ENCODE data around the gene XXYLT1.
"Not testable (repeated sequence)": the region's sequence is repeated elsewhere in the genome, so short reads cannot be mapped to it uniquely, and the experiment has no call there.

XXYLT1 gene

DNA sequence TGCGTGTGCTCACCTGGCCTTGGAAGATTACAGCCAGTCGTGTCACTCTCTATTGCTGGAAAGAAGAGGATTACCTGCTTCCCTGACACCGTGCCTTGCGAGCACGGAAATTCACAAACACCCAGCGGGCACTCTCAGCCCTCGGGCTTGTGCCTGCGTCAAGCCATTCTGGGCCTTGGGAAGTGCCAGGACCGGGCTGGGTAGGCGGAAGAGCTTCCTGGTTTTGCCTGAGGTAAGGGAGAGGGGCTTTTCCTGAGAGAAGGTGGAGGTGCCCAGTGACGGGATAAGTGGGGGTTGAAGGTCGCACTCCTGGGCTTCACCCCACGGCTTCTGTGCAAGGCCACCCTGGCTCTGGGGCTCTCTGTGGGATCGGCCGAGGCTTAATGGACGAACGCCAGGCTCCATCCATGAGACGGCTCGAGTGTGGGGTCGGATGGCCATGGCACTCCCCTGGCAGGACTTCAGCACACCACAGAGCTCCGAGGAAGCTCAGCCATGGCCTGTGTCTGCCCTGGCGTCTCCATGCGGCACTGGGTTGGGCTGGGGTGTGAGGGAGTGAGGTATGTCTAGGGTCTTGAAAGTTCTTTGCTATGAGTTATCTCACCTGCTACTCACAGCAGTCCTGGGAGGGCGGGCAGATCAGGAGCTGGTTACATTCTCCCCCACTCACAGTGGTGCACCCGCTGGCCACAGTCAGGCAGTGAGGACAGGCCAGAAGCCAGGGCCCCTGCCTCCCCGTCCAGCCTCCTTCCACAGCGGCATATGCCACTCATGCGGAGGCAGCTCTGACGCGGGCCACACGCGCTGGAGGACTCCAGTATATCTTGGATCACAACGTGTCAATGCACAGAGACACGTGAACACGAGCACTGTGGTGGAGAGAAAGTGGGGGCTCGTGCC lies 209.0 kb downstream of the XXYLT1 start:
- intact Hi-C loops (cut with DNase I), result no loop called here
- peak in 1 of 42 donors; percentile 21 for DNase-seq

DNA sequence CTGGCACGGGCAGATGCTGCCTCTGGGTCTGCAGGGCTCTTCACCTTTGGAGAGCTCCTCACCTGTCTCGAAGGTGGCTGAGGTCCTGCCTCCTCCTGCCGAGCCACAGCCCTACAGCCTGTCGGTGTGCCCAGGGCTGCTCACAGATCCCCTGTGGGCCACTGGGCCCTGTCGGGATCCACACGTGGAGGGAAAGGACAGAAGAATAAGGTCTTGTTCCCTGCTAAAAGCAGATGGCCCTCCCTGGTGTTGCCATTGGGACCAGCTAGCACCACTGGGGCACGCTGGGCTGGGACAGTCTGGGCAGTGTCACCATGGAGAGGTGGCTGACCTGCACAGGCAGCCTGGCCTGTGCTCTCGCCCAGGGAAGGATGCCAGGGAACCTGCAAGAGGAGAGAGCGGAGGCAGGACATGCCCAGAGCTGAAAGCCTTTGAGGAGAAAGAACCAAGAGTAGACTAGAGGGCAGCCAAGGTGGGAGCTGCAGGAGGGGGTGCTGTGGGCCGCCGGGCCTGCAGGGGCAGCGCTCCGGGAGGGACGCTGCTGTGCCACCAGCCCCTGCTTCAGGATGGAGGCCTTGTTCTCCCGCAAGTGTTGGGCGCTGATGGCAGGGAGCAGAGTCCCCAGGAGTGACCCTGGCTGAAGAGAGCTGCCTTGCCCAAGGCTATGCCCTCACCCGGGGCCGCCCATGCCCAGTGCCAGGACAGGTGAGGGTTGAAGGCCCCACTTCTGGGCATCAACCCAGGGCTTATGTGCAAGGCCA lies 210.2 kb downstream of the XXYLT1 start:
- intact Hi-C loops (cut with DNase I), result no loop called here

DNA sequence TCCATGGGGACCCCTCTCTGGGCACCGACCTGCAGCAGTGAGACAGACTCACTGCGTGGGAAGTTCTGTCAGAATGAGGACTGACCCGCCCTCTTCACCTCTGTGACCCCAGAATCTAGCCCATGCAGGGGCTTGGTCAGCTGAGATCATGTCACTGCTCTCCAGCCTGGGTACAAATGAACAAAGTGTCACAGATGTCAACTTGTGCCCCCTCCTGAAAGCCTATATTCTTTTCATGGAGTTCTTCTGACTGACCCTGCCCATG lies 210.8 kb downstream of the XXYLT1 start:
- no peak for DNase-seq
- intact Hi-C loops (cut with DNase I), result no loop called here

More for the DNA sequence above, 210.2 kb downstream of the XXYLT1 start:
- peak in 1 of 42 donors; percentile 25 for DNase-seq

DNA sequence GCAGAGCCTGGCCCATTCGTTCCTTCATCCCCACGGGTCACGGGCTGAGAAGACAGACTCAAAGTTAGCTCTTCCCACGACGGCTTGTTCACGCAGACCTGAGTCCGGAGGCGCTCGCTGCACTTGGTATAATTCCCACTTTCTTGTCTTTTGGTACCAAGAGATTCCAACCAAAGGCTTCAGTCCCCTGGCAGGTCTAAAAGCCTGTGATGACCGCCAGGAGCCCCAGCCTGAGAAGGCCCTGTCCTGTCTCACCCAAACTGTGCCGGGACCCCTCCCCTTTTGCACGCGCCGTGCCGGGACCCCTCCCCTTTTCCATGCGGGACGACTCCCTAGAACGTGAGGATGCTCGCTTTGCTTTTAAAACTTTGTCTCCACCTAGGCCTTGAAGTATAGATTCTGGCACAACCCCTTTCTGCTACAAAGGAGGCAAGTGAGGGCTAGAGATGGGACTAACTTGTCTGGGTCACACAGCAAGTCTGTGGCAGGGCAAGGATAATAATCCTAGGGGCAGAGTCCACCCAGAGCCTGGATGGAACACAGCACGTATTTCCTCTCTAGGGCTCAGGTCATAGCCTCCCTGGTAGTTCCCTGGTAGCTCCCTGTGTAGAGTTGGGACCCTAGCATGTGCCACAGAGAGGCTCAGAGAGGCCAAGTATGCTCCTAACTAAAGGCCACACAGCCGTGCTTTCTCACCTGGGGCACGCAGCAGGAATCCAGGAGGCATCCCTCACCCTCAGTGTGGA lies 211.3 kb downstream of the XXYLT1 start:
- intact Hi-C loops (cut with DNase I), result no loop called here
- DNase-seq, result peak in 1 of 42 donors; percentile 9

DNA sequence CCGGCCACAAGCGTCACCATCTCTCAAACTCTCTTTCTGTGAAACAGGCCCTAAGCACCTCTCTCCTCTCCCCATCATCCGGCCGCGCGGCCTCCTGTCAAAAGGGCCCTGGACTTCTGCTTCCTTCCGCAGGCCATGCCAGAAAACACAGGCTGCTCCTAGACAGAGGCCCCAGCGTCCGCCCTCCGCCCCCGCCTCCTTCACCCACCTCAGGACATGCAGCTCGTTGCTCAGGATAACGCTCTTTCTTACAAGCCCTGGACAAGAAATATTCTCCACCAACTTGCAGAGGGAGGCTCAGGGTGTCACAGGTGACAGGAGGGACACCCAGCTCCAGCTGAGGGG lies 212.0 kb downstream of the XXYLT1 start:
- DNase-seq, result peak in 1 of 42 donors; percentile 11
- intact Hi-C loops (cut with DNase I), result no loop called here

DNA sequence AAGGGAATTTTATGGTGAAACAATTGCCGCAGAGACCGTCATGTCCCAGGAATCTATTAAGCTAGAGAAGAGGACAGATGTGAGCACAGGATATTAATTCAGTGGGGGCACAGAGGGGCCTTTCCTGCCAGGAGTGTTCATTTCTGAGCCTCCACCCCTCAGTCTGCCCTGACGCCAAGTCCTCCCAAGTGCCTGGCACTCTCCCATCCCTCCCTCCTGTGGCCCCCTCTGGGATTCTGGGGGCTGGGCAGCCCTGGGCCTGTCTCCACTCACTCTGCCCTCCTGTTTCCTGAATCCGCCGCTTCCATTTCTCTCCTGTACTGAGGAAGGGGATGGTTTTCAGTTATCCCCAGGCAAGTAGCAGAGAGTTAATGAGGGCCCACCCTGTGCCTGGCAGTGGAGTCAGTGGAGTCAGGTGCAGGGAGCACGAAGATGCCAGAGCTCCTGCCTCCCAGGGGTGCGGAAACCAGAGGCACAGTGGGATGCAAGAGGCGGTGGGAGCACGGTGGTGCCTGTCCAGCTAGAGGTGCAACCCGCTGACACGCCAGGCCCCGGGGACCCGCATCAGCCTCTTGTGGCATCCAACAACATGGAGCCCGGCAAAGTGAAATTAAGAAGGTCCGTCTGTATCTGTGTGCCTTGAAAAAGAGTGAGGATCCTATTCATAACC lies 212.5 kb downstream of the XXYLT1 start:
- intact Hi-C loops (cut with DNase I), result no loop called here
- peak in 1 of 42 donors; percentile 15 for DNase-seq

DNA sequence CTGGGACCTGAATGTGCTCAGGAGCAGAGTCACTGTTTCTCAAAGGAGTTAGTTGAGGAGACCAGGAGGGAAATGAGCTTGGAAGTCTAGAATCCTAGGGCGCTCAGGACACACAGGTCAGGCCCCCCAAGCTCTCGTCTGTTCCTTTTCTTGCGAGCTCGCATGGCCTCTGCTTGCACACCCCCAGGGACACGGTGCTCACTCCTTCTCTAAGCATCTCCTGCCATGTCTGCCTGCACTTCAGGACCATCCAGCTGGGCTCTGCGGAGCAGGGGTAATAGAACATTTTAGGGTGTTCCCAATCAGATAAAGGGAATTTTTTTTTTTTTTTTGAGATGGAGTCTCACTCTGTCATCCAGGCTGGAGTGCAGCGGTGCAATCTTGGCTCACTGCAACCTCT lies 213.2 kb downstream of the XXYLT1 start:
- intact Hi-C loops (cut with DNase I), result no loop called here
- DNase-seq, result peak in 1 of 42 donors; percentile 11

DNA sequence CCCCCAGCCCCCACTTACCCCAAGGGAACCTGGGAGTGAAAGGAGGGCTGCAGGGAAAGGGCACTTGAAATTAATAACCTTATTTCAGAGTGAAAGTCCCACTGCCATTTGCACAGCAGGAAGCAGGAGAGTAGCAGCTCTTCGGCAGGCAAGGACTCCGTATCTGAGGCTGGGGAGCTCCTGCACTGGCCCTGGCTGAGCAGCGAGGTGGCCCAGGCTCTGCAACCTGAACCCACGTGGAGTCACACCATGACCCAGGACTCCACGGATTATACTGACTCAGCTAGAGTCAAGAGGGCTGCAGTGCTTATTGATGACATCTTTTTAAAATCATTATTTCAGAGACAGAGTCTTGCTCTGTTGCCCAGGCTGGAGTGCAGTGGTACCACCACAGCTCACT lies 214.5 kb downstream of the XXYLT1 start:
- intact Hi-C loops (cut with DNase I), result no loop called here
- peak in 1 of 42 donors; percentile 9 for DNase-seq

DNA sequence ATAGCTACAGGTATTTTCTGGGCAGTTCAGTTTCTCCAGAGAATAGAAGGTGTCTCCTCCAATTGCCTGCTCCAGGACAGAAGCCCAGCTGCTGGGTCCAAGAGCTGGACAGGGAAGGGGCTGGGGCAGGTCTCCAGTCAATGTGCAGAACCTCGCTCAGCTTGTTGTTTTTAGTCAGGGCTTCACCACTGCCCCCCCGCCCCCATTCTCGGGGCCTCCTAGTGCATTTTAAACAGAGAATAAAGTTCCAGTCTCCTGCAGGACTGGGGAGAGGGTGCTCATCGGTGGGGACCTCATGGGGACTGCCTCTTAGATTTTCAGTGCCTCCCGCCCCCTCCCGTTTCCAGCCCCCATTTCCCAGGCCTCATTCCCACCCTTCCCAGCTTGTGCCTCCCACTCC lies 216.6 kb downstream of the XXYLT1 start:
- intact Hi-C loops (cut with DNase I), result no loop called here

DNA sequence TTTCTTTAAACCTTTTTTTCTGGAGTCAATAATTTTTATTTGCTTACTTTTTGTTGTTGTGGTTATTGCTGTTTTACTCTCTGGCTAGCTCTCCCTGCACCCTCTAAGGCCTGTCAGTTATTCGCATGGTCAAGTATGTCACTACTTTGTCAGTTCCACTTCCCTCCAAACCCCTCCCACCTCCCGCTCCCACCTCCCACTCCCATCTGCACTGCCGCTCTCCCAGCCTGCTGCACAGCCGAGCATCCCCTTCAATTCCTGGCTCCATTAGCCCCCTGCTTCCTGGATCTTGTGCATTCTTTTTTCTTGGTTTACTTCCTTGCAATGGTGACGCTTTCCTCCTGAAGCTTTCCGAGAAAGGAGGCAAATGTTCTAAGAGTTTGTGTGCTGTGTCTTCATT lies 218.0 kb downstream of the XXYLT1 start:
- no peak for DNase-seq
- intact Hi-C loops (cut with DNase I), result no loop called here

More for the DNA sequence above, 216.6 kb downstream of the XXYLT1 start:
- DNase-seq, result no peak

DNA sequence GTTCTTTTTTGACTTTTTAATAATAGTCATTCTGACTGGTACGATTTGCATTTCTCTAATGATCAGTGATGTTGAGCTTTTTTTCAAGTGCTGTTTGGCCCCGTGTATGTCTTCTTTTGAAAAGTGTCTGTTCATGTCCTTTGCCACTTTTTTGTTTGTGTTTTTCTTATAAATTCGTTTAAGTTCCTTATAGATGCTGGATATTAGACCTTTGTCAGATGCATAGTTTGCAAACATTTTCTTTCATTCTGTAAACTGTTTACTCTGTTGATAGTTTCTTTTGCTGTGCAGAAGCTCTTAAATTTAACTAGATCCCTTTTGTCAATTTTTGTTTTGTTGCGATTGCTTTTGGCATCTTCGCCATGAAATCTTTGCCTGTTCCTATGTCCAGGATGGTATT lies 220.7 kb downstream of the XXYLT1 start:
- intact Hi-C loops (cut with DNase I); DNase-seq: not testable (repeated sequence)

DNA sequence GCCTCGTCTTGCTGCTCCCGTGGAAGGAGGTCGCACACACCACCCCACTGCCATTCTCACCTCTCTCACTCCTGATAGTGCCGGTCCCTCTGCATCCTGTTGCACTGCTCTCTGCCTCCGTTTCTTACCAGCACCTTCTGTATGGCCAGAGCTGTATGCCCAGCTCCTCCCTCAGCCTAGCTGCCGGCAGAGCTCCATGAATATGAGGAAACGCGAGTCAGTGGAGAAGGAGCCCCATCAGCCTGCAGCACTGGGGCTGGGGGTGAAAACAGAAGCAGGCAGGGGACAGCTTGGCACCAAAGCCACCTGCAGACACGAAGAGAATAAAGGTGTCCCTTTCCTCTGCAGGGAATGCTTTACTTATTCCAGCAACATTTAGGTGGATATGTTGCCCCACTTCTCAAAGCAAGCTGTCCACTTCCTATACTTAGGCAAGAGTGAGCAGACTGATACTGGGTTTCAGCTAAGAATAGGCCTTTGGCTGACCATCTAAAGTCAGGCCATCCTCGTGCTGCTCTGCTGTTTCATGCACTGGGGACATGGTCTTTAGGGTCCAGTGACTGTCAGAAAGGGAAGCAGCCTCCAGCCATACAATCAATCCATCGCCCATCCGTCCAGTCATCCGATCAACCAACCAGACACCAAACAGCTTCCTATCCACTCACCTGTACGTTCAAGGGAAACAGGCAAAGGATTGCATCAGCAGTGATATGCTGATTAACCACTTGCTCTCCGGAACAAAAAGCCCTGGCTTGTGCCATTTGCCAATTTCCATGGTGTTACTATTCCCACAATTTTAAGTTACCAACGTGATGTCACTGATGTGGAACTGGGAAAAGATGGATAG lies 222.7 kb downstream of the XXYLT1 start:
- DNase-seq, result peak in 5 of 42 donors; percentile 1 to 26 (median 16)
- intact Hi-C loops (cut with DNase I), result no loop called here

DNA sequence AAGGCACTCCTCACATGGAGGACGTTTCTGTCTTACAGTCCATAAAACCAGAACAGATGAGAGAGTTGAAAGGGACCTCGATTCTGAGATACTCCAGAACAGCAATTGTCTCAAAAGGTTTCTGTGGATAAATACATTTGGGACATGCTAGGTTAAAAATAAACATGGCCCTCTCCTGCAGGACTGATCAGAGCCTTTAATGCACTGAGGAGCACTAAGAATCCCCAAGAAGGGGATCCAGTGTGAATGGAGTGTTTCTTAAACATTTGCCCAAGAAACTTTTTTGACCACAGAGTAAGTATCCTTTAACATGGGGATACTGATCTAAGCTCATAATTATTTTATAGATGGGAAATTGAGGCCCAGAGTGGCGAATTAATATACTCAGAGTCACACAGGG lies 223.4 kb downstream of the XXYLT1 start:
- no peak for DNase-seq
- intact Hi-C loops (cut with DNase I), result no loop called here

DNA sequence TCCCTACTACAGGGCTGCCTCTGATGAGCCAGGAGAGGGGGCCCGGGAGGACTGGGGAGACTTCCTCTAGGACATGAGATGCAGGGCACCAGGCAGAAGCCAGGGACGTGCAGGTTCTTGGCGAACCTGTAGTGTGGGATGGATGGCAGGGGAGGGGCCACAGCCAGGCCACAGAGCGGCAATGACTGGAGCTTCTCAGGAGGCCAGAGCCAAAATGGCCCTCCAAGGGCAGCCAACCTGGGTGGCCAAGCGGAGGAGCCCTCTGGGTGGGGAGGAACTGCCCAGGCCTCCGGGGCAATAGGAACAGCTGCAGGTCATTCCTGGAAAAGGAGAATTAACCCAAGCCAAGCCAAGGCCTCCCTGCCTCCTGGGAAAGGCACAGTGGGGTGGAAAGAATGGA lies 224.5 kb downstream of the XXYLT1 start:
- intact Hi-C loops (cut with DNase I), result no loop called here
- DNase-seq, result peak in 4 of 42 donors; percentile 4 to 32 (median 6)

DNA sequence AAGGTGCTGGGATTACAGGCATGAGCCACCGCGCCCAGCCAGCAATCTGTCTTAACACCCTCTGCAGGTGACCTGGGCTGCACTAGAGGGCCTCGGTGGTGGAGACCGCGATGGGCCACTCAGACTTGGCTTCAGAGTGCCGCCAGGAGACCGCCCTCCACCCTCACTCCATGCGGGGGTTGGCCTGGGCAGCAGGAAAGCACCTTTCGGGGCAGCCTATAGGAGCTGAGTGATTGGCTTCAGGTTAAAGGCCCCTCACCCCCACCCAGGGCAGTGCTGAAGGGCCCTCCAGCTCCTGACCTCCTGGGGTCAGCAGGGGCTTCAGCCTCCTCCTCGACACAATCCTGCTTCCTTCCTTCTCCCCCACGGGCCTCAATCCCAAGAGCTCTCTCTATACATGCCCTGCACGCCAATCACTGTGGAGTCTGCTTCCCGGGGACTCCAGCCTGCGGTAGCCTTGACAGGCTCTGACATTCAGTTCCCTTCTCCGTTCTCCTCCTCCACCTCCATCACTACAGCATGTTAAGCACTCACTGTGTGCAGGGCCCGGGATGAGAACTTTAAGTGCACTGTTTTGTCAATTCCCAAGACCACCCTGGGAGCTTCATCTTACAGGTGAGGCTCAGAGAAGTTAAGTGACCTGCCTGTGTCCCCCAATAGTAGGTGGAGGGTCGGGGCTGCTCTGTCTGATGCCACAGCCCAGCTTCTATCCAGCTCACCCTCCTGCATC lies 225.3 kb downstream of the XXYLT1 start:
- peak in 4 of 42 donors; percentile 5 to 20 (median 19) for DNase-seq

DNA sequence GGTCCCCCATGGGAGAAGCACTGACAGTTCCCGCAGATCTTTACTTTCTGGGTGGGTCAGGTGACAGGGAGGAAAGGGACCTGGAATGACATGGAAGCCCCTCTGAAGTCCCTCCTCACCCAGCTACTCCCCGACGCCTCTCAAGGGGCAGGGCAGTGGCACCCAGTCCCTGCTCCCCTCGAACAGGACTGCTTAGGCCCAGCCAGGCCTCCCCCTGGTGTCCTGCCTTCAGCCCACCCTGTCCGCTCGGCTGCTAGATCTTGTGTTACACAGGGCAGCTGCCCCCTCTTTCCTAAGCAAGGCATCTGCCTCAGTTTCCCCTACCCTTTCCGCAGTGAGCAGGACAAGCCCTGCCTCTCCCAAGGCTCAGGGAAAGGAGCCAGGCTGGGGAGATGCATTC lies 226.5 kb downstream of the XXYLT1 start:
- intact Hi-C loops (cut with DNase I), result no loop called here
- peak in 3 of 42 donors; percentile 7 to 27 (median 7) for DNase-seq

More for the DNA sequence above, 225.3 kb downstream of the XXYLT1 start:
- intact Hi-C loops (cut with DNase I), result no loop called here

DNA sequence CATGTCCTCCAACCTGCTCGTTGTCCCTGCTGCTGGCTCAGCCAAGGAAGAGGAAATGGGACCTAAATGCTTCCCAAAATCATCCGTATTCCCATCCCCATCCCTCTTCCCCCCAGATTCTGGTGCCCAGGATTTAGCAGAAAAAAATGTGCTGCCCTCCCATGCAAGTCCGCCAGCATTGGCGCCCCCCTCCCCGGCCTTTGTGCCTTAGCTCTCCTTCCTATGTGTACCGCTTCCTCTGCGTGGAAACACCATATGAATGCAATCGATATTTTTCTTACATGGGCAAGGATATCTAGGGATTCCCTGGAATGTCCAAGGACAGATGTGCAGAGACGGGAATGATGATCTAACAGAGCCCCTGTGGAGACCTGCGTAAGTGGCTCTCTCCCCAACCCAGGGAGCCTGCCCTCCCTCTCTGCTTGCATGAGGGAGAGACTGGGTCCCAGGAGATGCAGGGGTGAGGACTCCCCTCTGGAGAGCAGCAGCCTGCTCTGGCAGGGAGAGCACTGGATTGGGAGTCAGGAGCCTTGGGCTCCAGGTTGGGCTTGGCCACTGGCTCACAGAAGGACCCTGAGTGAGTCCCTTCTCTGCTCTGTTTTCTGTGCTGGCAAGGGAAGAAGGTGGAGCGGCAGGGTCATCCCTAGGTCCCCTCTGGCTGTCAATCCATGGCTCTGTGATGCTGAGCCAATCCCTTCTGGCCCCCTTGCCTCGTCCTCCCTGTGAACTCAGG lies 227.2 kb downstream of the XXYLT1 start:
- DNase-seq, result peak in 1 of 42 donors; percentile 11
- intact Hi-C loops (cut with DNase I), result no loop called here
